Right atrium auricular region (tissue), 2 donors: ENCODE results near the gene FSIP1. TPM values are rescaled to one million over a fixed set of nuclear protein-coding genes. Genes with fewer than 3 reads are reported as not detected.

Experiments
- DNase-seq: peaks from one replicate; pipeline ENCODE4 v3.0.0-alpha.2; 2019; ENCODE audit warnings: low spot score
- H3K27ac ChIP-seq, 2 donors: fragments of 200-600 bp; sonication (generic); 1 replicate in 1 of 2; 2 replicates in 1 of 2; pipeline ENCODE4 v1.5.1; 2016 to 2019
- H3K27me3 ChIP-seq, 2 donors: fragments of 200-600 bp; sonication (generic); one replicate each; pipeline versions ENCODE4 v1.5.1 to v1.6.0; 2017 to 2019
- H3K36me3 ChIP-seq: fragments of 200-600 bp; sonication (generic); one replicate; pipeline ENCODE4 v1.5.1; 2016
- H3K4me1 ChIP-seq, 2 donors: fragments of 200-600 bp; sonication (generic); one replicate each; pipeline versions ENCODE4 v1.5.1 to v1.6.0; 2017 to 2019
- H3K4me3 ChIP-seq, 2 donors: fragments of 200-600 bp; sonication (generic); 1 replicate in 1 of 2; 2 replicates in 1 of 2; pipeline ENCODE4 v1.5.1; 2017 to 2019; ENCODE audit warnings: mild to moderate bottlenecking in 1 of 2, moderate library complexity in 1 of 2
- H3K9me3 ChIP-seq, 2 donors: fragments of 200-600 bp; sonication (generic); one replicate each; pipeline ENCODE4 v1.5.1; 2019
- total RNA-seq, 2 donors: library from RNA; depleted of rRNA; stranded (reverse); fragments of >200 nt; gene quantifications; one replicate each; pipeline ENCODE4 v1.1.0, GENCODE V29; 2016
- TF ChIP-seq, protein P1 (sequence below), 2 donors: fragments of 200-600 bp; sonication (generic); IDR thresholded peaks; one replicate each; pipeline ENCODE4 v1.5.1; 2019; ENCODE audit warnings: antibody characterized with exemption in 2 of 2

Gene FSIP1
- total RNA-seq, 2 donors from 2014 or later, result 0.24 TPM; not detected in 1

DNA sequence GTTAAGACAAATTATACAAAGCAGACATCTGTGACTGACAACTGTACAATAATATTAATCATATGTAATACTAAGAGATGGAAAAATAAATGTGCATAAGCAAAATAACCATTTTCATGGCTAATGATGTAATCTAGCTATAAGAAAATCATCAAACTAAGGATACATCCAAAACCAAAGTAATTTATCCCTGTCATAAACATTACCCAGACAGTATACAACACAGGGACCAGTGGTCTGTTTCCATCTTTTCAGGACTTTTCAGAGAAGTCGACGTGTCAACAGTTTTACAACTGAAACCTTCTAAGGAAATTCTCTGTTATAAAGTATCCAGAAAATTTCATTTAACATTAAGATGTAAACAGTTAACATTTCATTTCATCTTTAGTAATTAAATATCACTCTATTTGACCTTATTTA is 190.7 kb downstream of the FSIP1 start:
- Histone ChIP-seq H3K9me3 (no peaks in the 10 kb centered on the region), H3K27ac (no peak overlapping the region), H3K4me3 (no peak overlapping the region), H3K27me3 (no peaks in the 10 kb centered on the region), H3K36me3 (peaks cover 95% of the 10 kb centered on the region), H3K4me1 (no peaks in the 10 kb centered on the region)
- TF ChIP-seq, protein P1, sequence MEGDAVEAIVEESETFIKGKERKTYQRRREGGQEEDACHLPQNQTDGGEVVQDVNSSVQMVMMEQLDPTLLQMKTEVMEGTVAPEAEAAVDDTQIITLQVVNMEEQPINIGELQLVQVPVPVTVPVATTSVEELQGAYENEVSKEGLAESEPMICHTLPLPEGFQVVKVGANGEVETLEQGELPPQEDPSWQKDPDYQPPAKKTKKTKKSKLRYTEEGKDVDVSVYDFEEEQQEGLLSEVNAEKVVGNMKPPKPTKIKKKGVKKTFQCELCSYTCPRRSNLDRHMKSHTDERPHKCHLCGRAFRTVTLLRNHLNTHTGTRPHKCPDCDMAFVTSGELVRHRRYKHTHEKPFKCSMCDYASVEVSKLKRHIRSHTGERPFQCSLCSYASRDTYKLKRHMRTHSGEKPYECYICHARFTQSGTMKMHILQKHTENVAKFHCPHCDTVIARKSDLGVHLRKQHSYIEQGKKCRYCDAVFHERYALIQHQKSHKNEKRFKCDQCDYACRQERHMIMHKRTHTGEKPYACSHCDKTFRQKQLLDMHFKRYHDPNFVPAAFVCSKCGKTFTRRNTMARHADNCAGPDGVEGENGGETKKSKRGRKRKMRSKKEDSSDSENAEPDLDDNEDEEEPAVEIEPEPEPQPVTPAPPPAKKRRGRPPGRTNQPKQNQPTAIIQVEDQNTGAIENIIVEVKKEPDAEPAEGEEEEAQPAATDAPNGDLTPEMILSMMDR (IDR thresholded peaks at IDR 0.05), result no peak
- no peak for DNase-seq

DNA sequence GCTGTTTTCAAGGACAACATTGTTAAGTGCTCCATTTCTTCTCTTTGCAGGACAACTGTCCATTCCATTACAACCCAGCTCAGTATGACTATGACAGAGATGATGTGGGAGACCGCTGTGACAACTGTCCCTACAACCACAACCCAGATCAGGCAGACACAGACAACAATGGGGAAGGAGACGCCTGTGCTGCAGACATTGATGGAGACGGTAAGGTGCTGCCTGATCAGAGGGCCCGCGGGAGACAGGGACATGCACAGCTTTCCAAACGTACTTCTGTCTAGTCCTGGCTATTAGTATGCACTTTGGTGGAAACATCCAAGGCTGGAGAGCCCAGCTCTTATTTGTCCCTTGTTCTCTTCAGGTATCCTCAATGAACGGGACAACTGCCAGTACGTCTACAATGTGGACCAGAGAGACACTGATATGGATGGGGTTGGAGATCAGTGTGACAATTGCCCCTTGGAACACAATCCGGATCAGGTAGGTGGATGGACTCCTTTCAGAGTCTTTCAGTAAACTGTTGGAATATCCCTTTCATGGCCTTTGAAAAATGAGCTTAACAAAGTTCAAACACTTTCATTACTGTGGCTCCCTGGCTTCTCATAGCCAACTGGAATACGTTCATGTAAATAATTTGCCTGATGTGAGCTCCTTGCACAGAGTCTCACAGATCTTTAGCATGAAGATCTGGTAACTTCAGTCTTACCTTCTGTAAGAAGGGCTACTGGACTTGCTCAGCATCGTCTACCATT is 191.3 kb downstream of the FSIP1 start:
- H3K9me3 ChIP-seq, result no peaks in the 10 kb centered on the region
- no peak for DNase-seq
- TF ChIP-seq, protein P1 (IDR thresholded peaks at IDR 0.05), result no peak
- no peak overlapping the region for H3K4me3 ChIP-seq
- H3K27ac ChIP-seq, result no peak overlapping the region
- peaks cover 100% of the 10 kb centered on the region for H3K36me3 ChIP-seq
- H3K4me1 ChIP-seq, result peaks cover 0 to 2% of the 10 kb centered on the region in 2 donors
- H3K27me3 ChIP-seq, result no peaks in the 10 kb centered on the region

DNA sequence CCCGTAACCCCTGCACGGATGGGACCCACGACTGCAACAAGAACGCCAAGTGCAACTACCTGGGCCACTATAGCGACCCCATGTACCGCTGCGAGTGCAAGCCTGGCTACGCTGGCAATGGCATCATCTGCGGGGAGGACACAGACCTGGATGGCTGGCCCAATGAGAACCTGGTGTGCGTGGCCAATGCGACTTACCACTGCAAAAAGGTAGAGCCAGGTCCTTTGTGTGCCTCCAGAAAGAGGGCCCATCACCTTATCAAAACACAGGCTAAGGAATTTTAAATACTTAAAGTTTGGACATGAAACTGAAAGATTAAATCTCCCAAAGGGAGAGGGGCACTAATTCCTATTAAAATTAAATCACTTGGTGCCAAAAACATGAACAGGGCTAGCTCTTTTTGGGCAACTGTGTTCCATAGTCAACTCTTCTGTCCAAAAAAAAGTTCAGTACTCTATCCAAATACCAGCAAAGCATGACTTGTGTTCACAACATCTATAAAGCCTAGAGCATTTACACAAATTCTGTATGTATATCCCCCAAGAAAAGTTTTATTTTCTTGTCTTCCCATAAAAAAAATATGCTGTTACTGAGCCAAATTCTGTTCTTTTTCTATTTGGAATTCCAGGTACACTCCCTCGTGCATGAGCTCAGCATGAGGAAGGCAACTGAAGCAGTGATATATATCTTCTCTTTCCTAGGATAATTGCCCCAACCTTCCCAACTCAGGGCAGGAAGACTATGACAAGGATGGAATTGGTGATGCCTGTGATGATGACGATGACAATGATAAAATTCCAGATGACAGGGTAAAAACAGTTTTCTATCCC is 192.6 kb downstream of the FSIP1 start:
- no peaks in the 10 kb centered on the region for H3K9me3 ChIP-seq
- no peak overlapping the region for H3K27ac ChIP-seq
- H3K27me3 ChIP-seq, result no peaks in the 10 kb centered on the region
- H3K4me3 ChIP-seq, result no peak overlapping the region
- H3K36me3 ChIP-seq, result peaks cover 100% of the 10 kb centered on the region
- DNase-seq, result no peak
- H3K4me1 ChIP-seq, result peaks cover 0 to 9% of the 10 kb centered on the region in 2 donors
- TF ChIP-seq, protein P1 (IDR thresholded peaks at IDR 0.05), result no peak

DNA sequence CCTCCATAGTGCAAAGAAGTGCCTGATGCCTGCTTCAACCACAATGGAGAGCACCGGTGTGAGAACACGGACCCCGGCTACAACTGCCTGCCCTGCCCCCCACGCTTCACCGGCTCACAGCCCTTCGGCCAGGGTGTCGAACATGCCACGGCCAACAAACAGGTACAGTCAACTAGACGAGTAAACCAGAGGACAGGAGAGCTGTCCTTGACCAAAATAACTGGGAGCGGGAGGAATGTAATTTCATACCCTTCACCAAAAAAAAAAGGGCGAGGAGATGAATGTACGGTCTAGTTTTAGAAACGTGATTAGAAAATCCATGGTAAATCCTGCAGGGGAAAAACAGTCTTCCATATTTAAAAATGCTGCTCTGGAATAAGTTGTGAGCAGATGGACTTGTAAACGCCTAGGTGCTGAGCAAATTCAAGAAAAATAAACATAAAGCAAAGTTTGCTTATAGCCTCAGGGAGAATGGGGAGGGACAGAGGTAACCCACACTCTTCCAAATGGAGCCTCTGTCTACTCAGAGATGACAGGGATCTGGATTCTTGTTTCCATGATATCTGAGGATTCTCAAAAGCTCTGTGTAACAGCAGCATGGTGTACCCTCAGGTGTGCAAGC is 193.3 kb downstream of the FSIP1 start:
- H3K4me1 ChIP-seq, result peaks cover 0 to 9% of the 10 kb centered on the region in 2 donors

DNA sequence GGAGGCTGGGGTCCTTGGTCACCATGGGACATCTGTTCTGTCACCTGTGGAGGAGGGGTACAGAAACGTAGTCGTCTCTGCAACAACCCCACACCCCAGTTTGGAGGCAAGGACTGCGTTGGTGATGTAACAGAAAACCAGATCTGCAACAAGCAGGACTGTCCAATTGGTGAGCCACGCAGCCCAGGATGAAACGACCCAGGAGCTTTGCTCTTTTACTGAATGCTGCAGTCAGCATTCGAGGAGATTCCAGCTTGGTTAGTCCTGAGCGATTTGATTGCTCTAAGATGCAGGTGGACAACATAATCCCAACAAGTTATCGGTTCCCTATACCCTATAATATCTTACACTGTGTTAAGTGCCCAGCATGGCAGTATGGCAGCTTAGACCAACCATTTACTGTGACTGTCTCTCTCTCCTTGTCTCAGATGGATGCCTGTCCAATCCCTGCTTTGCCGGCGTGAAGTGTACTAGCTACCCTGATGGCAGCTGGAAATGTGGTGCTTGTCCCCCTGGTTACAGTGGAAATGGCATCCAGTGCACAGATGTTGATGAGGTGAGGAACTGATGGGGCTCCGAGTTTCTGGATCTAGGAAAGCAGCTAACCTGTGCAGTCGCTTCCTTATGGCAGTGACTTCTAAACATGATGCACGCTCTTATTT is 194.0 kb downstream of the FSIP1 start:
- H3K4me3 ChIP-seq, result no peak overlapping the region
- no peak for DNase-seq
- H3K27me3 ChIP-seq, result no peaks in the 10 kb centered on the region
- H3K9me3 ChIP-seq, result no peaks in the 10 kb centered on the region
- H3K4me1 ChIP-seq, result peaks cover 0 to 16% of the 10 kb centered on the region in 2 donors
- H3K36me3 ChIP-seq, result peaks cover 100% of the 10 kb centered on the region
- TF ChIP-seq, protein P1 (IDR thresholded peaks at IDR 0.05), result no peak
- no peak overlapping the region for H3K27ac ChIP-seq

More for the DNA sequence above, 193.3 kb downstream of the FSIP1 start:
- DNase-seq, result no peak
- H3K36me3 ChIP-seq, result peaks cover 100% of the 10 kb centered on the region
- no peak overlapping the region for H3K27ac ChIP-seq
- H3K9me3 ChIP-seq, result no peaks in the 10 kb centered on the region
- H3K4me3 ChIP-seq, result no peak overlapping the region
- no peaks in the 10 kb centered on the region for H3K27me3 ChIP-seq
- TF ChIP-seq, protein P1 (IDR thresholded peaks at IDR 0.05), result no peak
